Pancreas (tissue), 10 donors: ENCODE measurements around the gene MIS18BP1. TPM values are rescaled to one million over a fixed set of nuclear protein-coding genes. Genes with fewer than 3 reads are reported as not detected.

Source experiments
- ATAC-seq, 4 donors: fragments of 200-7000 bp; cut with Tn5 transposase; one replicate each; pipeline versions ENCODE4 v1.8.0 to v1.9.1; 2020; ENCODE audit warnings: mild to moderate bottlenecking in 4 of 4, moderate library complexity in 4 of 4
- DNase-seq, 6 donors: peaks; one replicate each; pipeline ENCODE4 v3.0.0-alpha.2; 2020
- FAIRE-seq: peaks from 2 replicates; lab custom pipeline; 2012; peaks lifted over from hg19 to GRCh38; lab: Jason Lieb, UNC
- H3K27ac ChIP-seq, 4 donors: fragments of 200-600 bp; sonication (generic); 1 replicate in 3 of 4; 2 replicates in 1 of 4; pipeline versions ENCODE4 v1.5.0 to v1.8.0; 2020
- H3K27me3 ChIP-seq, 4 donors: fragments of 200-600 bp; one replicate each; pipeline ENCODE4 v1.8.0; 2021
- H3K36me3 ChIP-seq, 3 donors: fragments of 200-600 bp; sonication (generic) in 1 of 3; one replicate each; pipeline versions ENCODE4 v1.5.0 to v1.8.0; 2020 to 2021
- H3K4me1 ChIP-seq, 3 donors: fragments of 200-600 bp; one replicate each; pipeline ENCODE4 v1.8.0; 2021
- H3K4me3 ChIP-seq, 4 donors: fragments of 200-600 bp; sonication (generic) in 2 of 4; one replicate each; pipeline versions ENCODE4 v1.5.0 to v1.8.0; 2020 to 2021
- H3K9me3 ChIP-seq, 4 donors: fragments of 200-600 bp; one replicate each; pipeline ENCODE4 v1.8.0; 2021
- CTCF ChIP-seq, 4 donors: fragments of 200-600 bp; sonication (generic) in 3 of 4; IDR thresholded peaks; one replicate each; pipeline versions ENCODE4 v1.5.0 to v1.8.0; 2021; ENCODE audit warnings: antibody characterized with exemption in 4 of 4
- WGBS, 2 donors: extraction: QIAGEN DNeasy Blood & Tissue Kit; methylation state at CpG; one replicate each; pipeline ENCODE4 v1.1.7; 2013; 5-methylcytosine and 5-hydroxymethylcytosine counted together
- intact Hi-C, 3 donors: fragments of 100-400 bp; cut with DNase I; formaldehyde crosslinking; loops; one replicate each; pipeline versions ENCODE4 v1.11.1 to v1.14.2; 2022
- polyA plus RNA-seq, 2 donors: library from polyadenylated mRNA; stranded (reverse); fragments of 200-250 nt; gene quantifications; one replicate each; pipeline ENCODE4 v1.2.3, GENCODE V29; 2013
- total RNA-seq, 6 donors: library from RNA; stranded (reverse); fragmentation: NEBNext Ultra II Directional in 4 of 6; extraction: Animal tissue kit (Norgen Biotek cat#: 25700) in 4 of 6; gene quantifications; one replicate each; pipeline versions ENCODE4 v1.2.1 to v1.2.4, GENCODE V29; 2021 to 2023
- donor health status: healthy with polysubstance abuse.
- donor health status: DM: no; HTN: no; CAD: no; lungs with moderate emphysema.
- donor health status: DM: no; HTN: no; CAD: no.
- donor health status: control.
- donor health status: control.
- donor health status: Bipolar disorder and iron deficiency.
- donor health status: DM: yes; HTN: yes; CAD: no.
- donor health status: DM: no; HTN: no; CAD: no.
- donor health status: DM: no; HTN: no; CAD: no.
- donor health status: DM: yes; HTN: yes; CAD: no.

The MIS18BP1 gene
- total and polyA plus RNA-seq, 8 donors, result 3.8 to 13.6 (median 7.2) TPM

GRCh38 chr14:45247427-45247826 is 5.6 kb downstream of the MIS18BP1 start:
- H3K27me3 ChIP-seq, result no peaks in the 10 kb centered on the region
- intact Hi-C loops, result loop anchor here in 1 of 3 donors (10.0 kb wide), 1 partner anchor 123 kb away; no protein-coding TSS in a partner anchor
- DNase-seq (no peak), ATAC-seq (no peak), FAIRE-seq (no peak)
- no peak overlapping the region for H3K4me3 ChIP-seq
- no peaks in the 10 kb centered on the region for H3K36me3 ChIP-seq
- no peaks in the 10 kb centered on the region for H3K9me3 ChIP-seq
- TF ChIP-seq CTCF (IDR thresholded peaks at IDR 0.05), result no peak
- peaks cover 0 to 6% (median 4%) of the 10 kb centered on the region in 3 donors for H3K4me1 ChIP-seq
- WGBS, 2 donors, result 96% methylated on average over 1 of the region's 1 CpG
- H3K27ac ChIP-seq, result no peak overlapping the region

- H3K27ac ChIP-seq, result no peak overlapping the region
- peaks cover 0 to 4% (median 4%) of the 10 kb centered on the region in 3 donors for H3K4me1 ChIP-seq
- no peak for FAIRE-seq
- H3K4me3 ChIP-seq, result no peak overlapping the region
- ATAC-seq, result no peak
- no peaks in the 10 kb centered on the region for H3K9me3 ChIP-seq
- DNase-seq, result no peak
- H3K36me3 ChIP-seq, result no peaks in the 10 kb centered on the region
- H3K27me3 ChIP-seq, result no peaks in the 10 kb centered on the region
- no peak for TF ChIP-seq CTCF (IDR thresholded peaks at IDR 0.05)
- intact Hi-C loops, result loop anchor here in 1 of 3 donors (10.0 kb wide), 1 partner anchor 122 kb away; no protein-coding TSS in a partner anchor
- 86 to 94% methylated on average over 1 of the region's 1 CpG for WGBS, 2 donors
These were observed 6.3 kb downstream of the MIS18BP1 start for GRCh38 chr14:45246691-45247090.

- Histone ChIP-seq H3K9me3 (no peaks in the 10 kb centered on the region), H3K27me3 (no peaks in the 10 kb centered on the region), H3K4me3 (no peak overlapping the region), H3K36me3 (no peaks in the 10 kb centered on the region), H3K27ac (no peak overlapping the region), H3K4me1 (no peaks in the 10 kb centered on the region)
- whole genome bisulfite sequencing, 2 donors, result 77 to 89% methylated on average over 3 of the region's 3 CpGs
- FAIRE-seq, result no peak
- no peak for TF ChIP-seq CTCF (IDR thresholded peaks at IDR 0.05)
- intact Hi-C loops, result loop anchor here in 1 of 3 donors (10.0 kb wide), 1 partner anchor 121 kb away; no protein-coding TSS in a partner anchor
- DNase-seq, result no peak
- ATAC-seq, result no peak
These were observed 6.9 kb downstream of the MIS18BP1 start for GRCh38 chr14:45246151-45246550.

GRCh38 chr14:45242706-45243105 is 10.3 kb downstream of the MIS18BP1 start:
- FAIRE-seq, result no peak
- TF ChIP-seq CTCF (IDR thresholded peaks at IDR 0.05), result no peak
- Histone ChIP-seq H3K36me3 (no peaks in the 10 kb centered on the region), H3K27ac (no peak overlapping the region), H3K4me3 (no peak overlapping the region), H3K4me1 (no peaks in the 10 kb centered on the region), H3K27me3 (no peaks in the 10 kb centered on the region), H3K9me3 (no peaks in the 10 kb centered on the region)
- ATAC-seq, result no peak
- no peak for DNase-seq
- intact Hi-C loops, result loop anchor here in 1 of 3 donors (10.0 kb wide), 1 partner anchor 118 kb away; no protein-coding TSS in a partner anchor
- 90 to 91% methylated on average over 3 of the region's 3 CpGs for WGBS, 2 donors

GRCh38 chr14:45238988-45239387 is 14.0 kb downstream of the MIS18BP1 start:
- intact Hi-C loops, result no loop called here
- ATAC-seq, result peak in 2 of 4 donors; percentile 55 to 58
- Histone ChIP-seq H3K27me3 (no peaks in the 10 kb centered on the region), H3K4me1 (no peaks in the 10 kb centered on the region), H3K4me3 (no peak overlapping the region), H3K27ac (no peak overlapping the region), H3K36me3 (no peaks in the 10 kb centered on the region), H3K9me3 (no peaks in the 10 kb centered on the region)
- 31 to 34% methylated on average over 2 of the region's 2 CpGs for WGBS, 2 donors
- FAIRE-seq, result no peak
- no peak for TF ChIP-seq CTCF (IDR thresholded peaks at IDR 0.05)
- no peak for DNase-seq
